Right cardiac atrium (tissue), 5 donors: ENCODE data around the gene UQCR11. TPM values are rescaled to one million over a fixed set of nuclear protein-coding genes. Genes with fewer than 3 reads are reported as not detected.
"Not testable (repeated sequence)": the region's sequence is repeated elsewhere in the genome, so short reads cannot be mapped to it uniquely, and the experiment has no call there.

Experiments used
- ATAC-seq, 2 donors: fragments of 200-7000 bp; cut with Tn5 transposase; one replicate each; pipeline versions ENCODE4 v1.8.0 to v1.9.1; 2020; ENCODE audit warnings: moderate library complexity in 2 of 2, mild to moderate bottlenecking in 1 of 2
- DNase-seq, 3 donors: peaks; one replicate each; pipeline ENCODE4 v3.0.0-alpha.2; 2020
- H3K27ac ChIP-seq: one replicate; pipeline ENCODE4 v1.5.1; 2013; ENCODE audit warnings: mild to moderate bottlenecking, low read length, control low read depth, moderate library complexity
- H3K27me3 ChIP-seq: one replicate; pipeline ENCODE4 v1.6.1; 2013; ENCODE audit not compliant: control insufficient read depth, insufficient read depth
- H3K4me1 ChIP-seq: one replicate; pipeline ENCODE4 v1.6.1; 2013; ENCODE audit warnings: low read length; ENCODE audit not compliant: control insufficient read depth, insufficient read depth
- H3K4me3 ChIP-seq: one replicate; pipeline ENCODE4 v1.5.1; 2013; ENCODE audit warnings: low read length, control low read depth
- H3K9me3 ChIP-seq: one replicate; pipeline ENCODE4 v1.6.1; 2013; ENCODE audit warnings: low read length; ENCODE audit not compliant: control insufficient read depth
- WGBS: extraction: QIAGEN DNeasy Blood & Tissue Kit; methylation state at CpG from one replicate; pipeline ENCODE4 v1.1.7; 2013; 5-methylcytosine and 5-hydroxymethylcytosine counted together
- intact Hi-C, 4 donors: fragments of 100-400 bp; cut with DNase I; formaldehyde crosslinking; loops; one replicate each; pipeline versions ENCODE4 v1.11.0 to v1.14.0; 2022 to 2023
- polyA plus RNA-seq: library from polyadenylated mRNA; stranded (reverse); fragments of 200-250 nt; gene quantifications from one replicate; pipeline ENCODE4 v1.2.3, GENCODE V29; 2013
- total RNA-seq, 4 donors: library from RNA; stranded (reverse); fragmentation: NEBNext Ultra II Directional; extraction: Animal tissue kit (Norgen Biotek cat#: 25700); gene quantifications; one replicate each; pipeline ENCODE4 v1.2.1, GENCODE V29; 2021
- donor health status: healthy with polysubstance abuse.
- donor health status: DM: no; HTN: yes; CAD: no.
- donor health status: DM: no; HTN: no; CAD: no.
- donor health status: DM: no; HTN: yes; CAD: no; lungs with severe emphysema.
- donor health status: DM: yes; HTN: yes; CAD: no.

The UQCR11 gene
- total and polyA plus RNA-seq, 5 donors = 472 to 958 (median 763) TPM

DNA sequence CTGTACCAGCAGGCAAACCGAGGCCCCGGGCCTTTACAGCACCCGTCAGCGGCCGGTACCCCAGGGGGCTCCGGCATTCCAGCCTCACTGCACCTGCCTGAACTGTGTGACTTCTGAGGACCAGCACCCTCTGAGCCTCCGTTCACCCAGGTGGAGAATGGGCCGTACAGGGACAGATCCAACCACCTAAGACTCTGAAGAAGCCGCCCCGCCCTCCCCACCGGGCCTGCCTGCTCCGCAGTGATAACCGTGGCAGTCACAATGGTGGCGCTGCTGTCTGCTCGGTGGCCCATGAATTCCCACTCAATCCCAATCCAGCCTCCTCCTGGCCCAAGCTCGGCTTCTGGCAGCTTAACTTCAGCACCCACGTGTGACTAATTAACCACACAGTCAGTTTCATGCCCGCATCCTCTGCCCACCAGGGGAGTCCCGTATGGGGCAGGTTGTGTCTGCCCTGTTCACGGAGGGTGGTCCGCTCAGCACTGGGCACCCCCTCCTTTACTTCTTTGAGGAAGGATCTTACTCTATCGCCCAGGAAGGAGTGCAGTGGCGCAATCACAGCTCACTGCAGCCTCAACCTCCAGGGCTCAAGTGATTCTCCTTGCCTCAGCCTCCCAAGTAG lies 43.8 kb upstream of the UQCR11 start:
- WGBS = 90% methylated on average over 23 of the region's 23 CpGs
- Histone ChIP-seq H3K4me1 (no peaks in the 10 kb centered on the region), H3K4me3 (no peak overlapping the region), H3K27ac (no peak overlapping the region), H3K9me3 (no peaks in the 10 kb centered on the region), H3K27me3 (no peaks in the 10 kb centered on the region)
- no peak for DNase-seq
- ATAC-seq = no peak
- intact Hi-C loops = loop anchor here in 1 of 4 donors (5.0 kb wide), 1 partner anchor 42 kb away; the partner anchor contains the start of gene UQCR11

DNA sequence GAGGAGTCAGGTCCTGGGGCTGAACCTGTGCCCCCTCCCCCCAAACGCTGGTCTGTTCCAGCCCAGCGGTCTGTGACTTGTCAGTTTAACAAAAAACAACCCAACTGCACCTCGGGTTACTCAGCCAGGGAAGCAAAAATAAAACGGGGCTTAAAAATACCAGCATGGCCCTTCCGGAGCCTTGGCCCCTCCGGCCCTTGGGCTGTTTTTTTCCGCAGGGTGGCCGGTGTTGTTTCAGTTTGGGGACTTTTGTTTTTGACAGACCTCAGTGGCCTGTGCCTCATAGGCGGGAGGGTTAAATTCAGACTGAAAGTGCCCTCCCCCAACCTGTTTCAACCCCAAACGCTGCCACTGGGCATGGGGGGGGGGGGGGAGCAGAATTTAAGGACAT lies 43.2 kb upstream of the UQCR11 start:
- WGBS = 82% methylated on average over 10 of the region's 10 CpGs
- intact Hi-C loops = loop anchor here in 1 of 4 donors (5.0 kb wide), 1 partner anchor 41 kb away; the partner anchor contains the start of gene UQCR11
- ATAC-seq = no peak
- Histone ChIP-seq H3K9me3 (no peaks in the 10 kb centered on the region), H3K4me1 (no peaks in the 10 kb centered on the region), H3K27me3 (no peaks in the 10 kb centered on the region), H3K27ac (no peak overlapping the region), H3K4me3 (no peak overlapping the region)
- no peak for DNase-seq

DNA sequence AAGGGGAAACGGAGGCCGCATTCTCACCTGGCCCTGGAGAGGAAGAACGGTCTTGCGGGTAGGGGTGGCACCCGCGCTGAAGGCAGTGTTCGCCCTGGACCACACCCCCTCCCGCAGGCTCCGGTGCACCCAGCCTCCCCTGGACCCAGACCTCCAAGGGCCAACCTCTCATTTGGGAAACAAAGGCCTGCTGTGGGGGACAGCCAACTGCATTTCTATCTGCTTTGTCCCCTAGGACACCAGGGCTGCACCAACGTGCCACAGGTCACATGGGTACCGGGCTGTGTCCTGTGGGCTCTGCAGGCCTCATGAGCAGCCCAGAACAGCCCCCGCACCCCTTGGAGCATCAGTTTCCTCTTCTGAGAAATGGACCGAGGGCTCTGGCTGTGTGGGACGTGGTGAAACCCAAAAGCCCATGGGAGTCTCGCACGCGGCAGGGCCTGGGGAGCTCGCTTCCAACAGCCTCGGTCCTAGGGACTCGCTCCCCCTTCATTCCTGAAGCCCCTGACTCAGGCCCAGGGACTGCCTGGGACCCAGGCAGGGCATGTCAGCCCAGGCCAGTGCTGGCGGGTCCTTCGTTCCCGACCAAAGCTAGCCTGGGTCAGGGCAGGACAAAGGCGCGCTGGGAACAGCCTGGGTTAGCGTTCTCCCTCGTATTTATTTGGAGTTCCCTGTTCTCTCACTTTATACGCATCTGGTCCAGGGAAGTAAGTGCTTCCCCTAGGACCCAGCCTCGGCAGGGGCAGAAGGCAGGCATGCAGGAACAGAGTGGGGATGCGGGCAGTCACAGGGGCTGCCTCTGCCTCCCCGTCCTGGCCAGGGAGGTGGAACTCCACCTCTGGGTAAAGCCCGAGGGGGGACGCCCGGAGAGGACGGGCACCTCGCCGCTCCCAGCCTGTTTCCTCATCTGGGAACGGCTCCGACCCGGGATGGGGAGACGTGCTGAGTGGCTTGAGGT lies 42.5 kb upstream of the UQCR11 start:
- ATAC-seq (no peak), DNase-seq (peak in 1 of 3 donors; percentile 47)
- intact Hi-C loops = loop anchor here in 1 of 4 donors (5.0 kb wide), 1 partner anchor 40 kb away; the partner anchor contains the start of gene UQCR11
- Histone ChIP-seq H3K27me3 (no peaks in the 10 kb centered on the region), H3K27ac (no peak overlapping the region), H3K4me1 (no peaks in the 10 kb centered on the region), H3K9me3 (no peaks in the 10 kb centered on the region), H3K4me3 (no peak overlapping the region)
- 90% methylated on average over 41 of the region's 41 CpGs for WGBS

DNA sequence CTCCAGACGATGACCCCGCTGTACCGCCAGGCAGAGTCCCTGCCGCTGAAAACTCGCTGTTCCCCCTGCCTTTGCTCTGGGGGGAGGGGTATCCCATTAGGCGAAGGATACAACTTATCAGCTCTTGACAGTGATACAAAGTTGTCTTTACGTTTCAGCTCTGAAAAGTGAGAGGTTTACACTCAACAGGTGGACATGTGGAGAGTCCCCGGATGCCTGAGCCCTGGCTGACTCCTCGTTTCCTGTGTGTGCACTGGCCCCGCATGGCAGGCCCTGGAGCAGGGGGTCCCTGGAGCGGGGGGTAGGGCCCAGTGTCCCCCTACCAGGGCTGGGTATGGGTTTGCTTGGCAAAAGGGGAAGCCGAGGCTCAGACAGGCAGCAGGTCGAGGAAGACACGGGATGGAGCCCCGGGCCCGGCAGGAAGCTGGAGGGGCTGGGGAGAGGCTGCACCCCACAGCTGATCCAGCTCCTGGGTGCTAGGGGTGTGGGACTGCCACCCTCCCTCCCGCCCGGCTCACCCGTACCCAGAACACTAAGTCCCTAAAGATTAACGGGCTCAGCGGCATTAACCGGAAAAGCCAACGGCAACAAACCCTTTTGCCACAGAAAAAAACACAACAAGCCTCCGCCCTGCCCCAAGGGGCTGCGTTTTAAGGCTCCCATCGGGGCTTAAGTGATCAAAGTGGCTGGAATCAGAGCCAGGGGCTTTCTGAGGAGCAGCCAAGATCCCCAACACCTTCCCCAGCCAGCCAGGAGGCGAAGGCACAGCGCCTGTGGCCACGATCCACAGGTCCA lies 41.6 kb upstream of the UQCR11 start:
- WGBS = 79% methylated on average over 29 of the region's 29 CpGs
- H3K4me1 ChIP-seq = no peaks in the 10 kb centered on the region
- no peak overlapping the region for H3K27ac ChIP-seq
- ATAC-seq = no peak
- no peaks in the 10 kb centered on the region for H3K9me3 ChIP-seq
- H3K27me3 ChIP-seq = no peaks in the 10 kb centered on the region
- no peak overlapping the region for H3K4me3 ChIP-seq
- peak in 1 of 3 donors; percentile 38 for DNase-seq
- intact Hi-C loops = loop anchor here in 1 of 4 donors (5.0 kb wide), 1 partner anchor 40 kb away; the partner anchor contains the start of gene UQCR11

DNA sequence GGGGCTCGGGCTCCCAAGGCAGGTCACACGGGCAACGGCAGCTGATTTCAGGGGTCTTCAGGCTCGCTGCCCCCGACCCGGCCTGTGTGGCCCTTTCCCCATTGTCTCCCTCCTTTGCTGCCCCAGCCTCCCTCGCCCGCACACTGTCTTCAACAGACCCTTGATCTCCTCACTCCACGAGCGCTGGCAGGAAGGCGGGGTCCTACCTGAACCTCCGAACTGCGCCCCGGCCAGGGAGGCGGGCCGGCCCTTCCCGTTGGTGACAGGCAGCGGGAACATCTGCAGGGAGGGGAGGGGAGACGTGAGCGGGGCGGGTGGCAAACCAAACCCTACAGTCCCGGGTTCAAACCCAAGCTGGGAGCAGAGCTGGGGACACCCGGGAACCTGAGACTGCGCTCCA lies 40.9 kb upstream of the UQCR11 start:
- Histone ChIP-seq H3K4me3 (no peak overlapping the region), H3K27ac (no peak overlapping the region), H3K9me3 (no peaks in the 10 kb centered on the region), H3K27me3 (no peaks in the 10 kb centered on the region), H3K4me1 (no peaks in the 10 kb centered on the region)
- peak in 2 of 3 donors; percentile 48 to 49 for DNase-seq
- ATAC-seq = no peak
- intact Hi-C loops = loop anchor here in 1 of 4 donors (5.0 kb wide), 1 partner anchor 39 kb away; the partner anchor contains the start of gene UQCR11
- 90% methylated on average over 24 of the region's 24 CpGs for WGBS

DNA sequence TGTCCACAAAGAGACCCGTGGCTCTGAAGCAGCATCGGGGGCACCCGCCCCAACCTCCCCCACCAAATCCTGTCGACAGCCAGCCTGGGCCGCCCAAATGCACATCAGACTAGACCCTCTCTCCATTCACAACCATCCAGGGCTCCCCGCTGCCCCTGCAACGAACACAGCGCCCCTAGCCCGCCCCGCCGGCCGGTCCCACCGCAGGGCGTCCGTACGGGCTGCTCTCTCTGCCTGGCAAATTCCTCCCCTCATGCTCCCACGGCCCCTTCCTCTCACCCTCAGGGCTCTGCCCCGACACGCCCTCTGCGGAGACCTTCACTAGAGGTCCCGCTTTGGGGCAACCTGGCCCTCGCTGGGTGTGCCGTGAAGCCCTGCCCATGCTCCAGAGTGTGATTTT lies 40.0 kb upstream of the UQCR11 start:
- 93% methylated on average over 23 of the region's 23 CpGs for WGBS
- intact Hi-C loops = loop anchor here in 1 of 4 donors (5.0 kb wide), 1 partner anchor 38 kb away; the partner anchor contains the start of gene UQCR11
- H3K4me3 ChIP-seq = no peak overlapping the region
- H3K9me3 ChIP-seq = no peaks in the 10 kb centered on the region
- DNase-seq (peak in 1 of 3 donors; percentile 35), ATAC-seq (no peak)
- no peak overlapping the region for H3K27ac ChIP-seq
- no peaks in the 10 kb centered on the region for H3K27me3 ChIP-seq
- no peaks in the 10 kb centered on the region for H3K4me1 ChIP-seq

DNA sequence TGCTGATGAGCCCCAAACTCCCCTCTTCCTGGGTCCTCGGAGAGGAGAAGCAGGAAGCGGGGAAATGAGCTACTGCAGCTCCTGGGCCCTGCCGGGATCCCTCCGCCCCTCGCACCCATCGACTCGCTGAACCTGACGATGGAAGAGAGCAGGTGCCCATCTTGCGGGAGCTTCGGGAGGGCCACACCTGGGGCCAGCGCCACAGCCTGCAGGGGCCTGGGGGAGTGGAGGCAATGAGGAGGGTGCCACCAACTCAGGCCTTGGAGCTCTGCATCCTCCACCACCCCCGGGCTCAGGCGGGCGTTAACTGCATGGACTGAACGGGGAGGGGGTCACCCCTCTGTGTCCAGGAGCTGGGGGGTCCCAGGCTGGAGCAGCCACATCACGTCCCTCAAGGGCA lies 38.8 kb upstream of the UQCR11 start:
- intact Hi-C loops = no loop called here
- no peak overlapping the region for H3K4me3 ChIP-seq
- no peaks in the 10 kb centered on the region for H3K9me3 ChIP-seq
- H3K27me3 ChIP-seq = no peaks in the 10 kb centered on the region
- DNase-seq (peak in 1 of 3 donors; percentile 22), ATAC-seq (no peak)
- 92% methylated on average over 16 of the region's 16 CpGs for WGBS
- no peak overlapping the region for H3K27ac ChIP-seq
- H3K4me1 ChIP-seq = no peaks in the 10 kb centered on the region

DNA sequence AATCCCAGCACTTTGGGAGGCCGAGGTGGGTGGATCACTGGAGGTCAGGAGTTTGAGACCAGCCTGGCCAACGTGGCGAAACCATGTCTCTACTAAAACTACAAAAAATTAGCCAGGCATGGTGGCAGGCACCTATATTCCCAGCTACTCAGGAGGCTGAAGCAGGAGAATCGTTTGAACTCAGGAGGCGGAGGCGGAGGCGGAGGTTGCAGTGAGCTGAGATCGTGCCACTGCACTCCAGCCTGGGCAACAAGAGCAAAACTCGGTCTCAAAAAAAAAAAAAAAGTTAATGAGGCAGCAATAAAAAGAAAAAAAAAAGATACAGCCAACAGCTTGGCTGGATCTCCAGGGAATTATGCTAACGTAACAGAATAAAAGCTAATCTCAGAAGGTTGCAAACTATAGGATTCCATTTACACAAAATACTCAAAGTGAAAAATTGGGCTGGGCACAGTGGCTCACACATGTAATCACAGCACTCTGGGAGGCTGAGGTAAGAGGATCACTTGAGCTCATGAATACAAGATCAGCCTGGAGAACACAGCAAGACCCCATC lies 35.7 kb upstream of the UQCR11 start:
- H3K9me3 ChIP-seq, H3K4me3 ChIP-seq, H3K27ac ChIP-seq, H3K27me3 ChIP-seq, ATAC-seq, intact Hi-C loops, H3K4me1 ChIP-seq, DNase-seq: not testable (repeated sequence)
- WGBS = 85% methylated on average over 10 of the region's 10 CpGs

DNA sequence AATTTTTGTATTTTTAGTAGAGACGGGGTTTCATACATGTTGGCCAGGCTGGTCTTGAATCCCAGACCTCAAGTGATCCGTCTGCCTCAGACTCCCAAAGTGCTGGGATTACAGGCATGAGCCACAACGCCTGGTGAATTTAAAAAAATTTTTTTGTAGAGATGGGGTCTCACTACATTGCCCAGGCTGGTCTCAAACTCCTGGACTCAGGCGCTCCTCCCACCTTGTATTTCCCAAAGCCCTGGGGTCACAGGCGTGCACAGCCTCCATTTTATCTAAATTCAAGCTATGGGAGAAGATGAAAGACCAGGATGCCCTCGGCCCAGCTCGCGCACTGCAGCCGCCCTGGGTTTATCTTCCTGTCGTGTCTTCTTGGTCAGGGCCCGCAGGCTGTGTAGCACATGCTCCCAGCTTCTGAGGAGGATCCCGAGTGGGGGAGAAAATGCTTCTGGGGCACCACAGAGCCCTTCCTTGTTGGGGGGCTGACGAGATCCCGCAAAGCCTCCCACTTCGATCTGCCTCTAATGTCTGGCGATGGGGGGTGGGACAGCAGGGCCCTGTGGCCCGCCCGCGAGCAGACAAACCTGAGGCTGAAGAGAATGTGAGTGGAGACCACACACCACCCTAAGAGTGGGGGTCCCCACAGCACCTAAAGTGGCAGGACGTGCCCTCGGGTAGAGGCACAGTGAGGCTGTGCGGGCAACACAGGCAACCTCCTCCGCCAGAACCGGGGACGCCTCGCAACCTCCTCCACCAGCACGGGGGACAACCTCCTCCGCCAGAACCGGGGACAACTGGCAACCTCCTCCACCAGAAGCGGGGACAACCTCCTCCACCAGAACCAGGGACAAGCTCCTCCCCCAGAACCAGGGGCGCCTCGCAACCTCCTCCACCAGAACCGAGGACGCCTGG lies 31.3 kb upstream of the UQCR11 start:
- no peaks in the 10 kb centered on the region for H3K27me3 ChIP-seq
- no peaks in the 10 kb centered on the region for H3K4me1 ChIP-seq
- intact Hi-C loops = no loop called here
- H3K27ac ChIP-seq = no peak overlapping the region
- WGBS = 96% methylated on average over 34 of the region's 34 CpGs
- no peaks in the 10 kb centered on the region for H3K9me3 ChIP-seq
- ATAC-seq = no peak
- DNase-seq = peak in 1 of 3 donors; percentile 33
- H3K4me3 ChIP-seq = no peak overlapping the region

DNA sequence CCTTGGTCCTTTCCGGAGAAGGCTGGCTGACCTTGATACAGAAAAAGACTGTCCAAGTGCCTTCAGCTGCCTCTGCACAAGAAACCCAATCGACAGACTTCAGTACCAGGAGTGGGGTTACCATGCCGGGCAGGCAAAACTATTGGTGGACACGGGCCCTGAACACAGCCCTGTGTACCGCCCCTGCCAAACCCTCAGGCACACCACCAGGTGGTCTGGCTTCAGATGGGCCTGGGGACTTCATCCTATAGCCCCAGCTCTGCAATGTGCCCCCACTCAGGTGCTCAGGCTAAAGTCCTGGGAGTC lies 29.6 kb upstream of the UQCR11 start:
- Histone ChIP-seq H3K27me3 (no peaks in the 10 kb centered on the region), H3K27ac (no peak overlapping the region), H3K4me3 (no peak overlapping the region), H3K4me1 (no peaks in the 10 kb centered on the region), H3K9me3 (no peaks in the 10 kb centered on the region)
- ATAC-seq = no peak
- 99% methylated on average over 5 of the region's 5 CpGs for WGBS
- intact Hi-C loops = no loop called here
- DNase-seq = no peak
